ENCODE measurements around the gene PRKAR1B.

Gene PRKAR1B

GRCh38 chr7:572416-573268 is 154.4 kb downstream of the PRKAR1B start:
- Mint-ChIP-seq H3K9me3 (no peaks in the 10 kb centered on the region), H3K4me3 (no peak overlapping the region)

GRCh38 chr7:571718-572415 is 155.2 kb downstream of the PRKAR1B start:
- H3K27ac Mint-ChIP-seq, result no peak overlapping the region
- no peaks in the 10 kb centered on the region for H3K27me3 Mint-ChIP-seq
- H3K4me3 Mint-ChIP-seq, result no peak overlapping the region
- H3K4me1 Mint-ChIP-seq, result no peaks in the 10 kb centered on the region
- no peak for DNase-seq
- ATAC-seq, result no peak
- H3K9me3 Mint-ChIP-seq, result no peaks in the 10 kb centered on the region
- H3K36me3 Mint-ChIP-seq (ENCODE audit: low read depth), result peaks cover 26% of the 10 kb centered on the region

More at GRCh38 chr7:572416-573268, 154.4 kb downstream of the PRKAR1B start:
- Mint-ChIP-seq H3K27me3 (no peaks in the 10 kb centered on the region), H3K27ac (no peak overlapping the region), H3K36me3 (ENCODE audit: low read depth) (peaks cover 27% of the 10 kb centered on the region), H3K4me1 (no peaks in the 10 kb centered on the region)
- ATAC-seq, result no peak
- no peak for DNase-seq

- Mint-ChIP-seq H3K36me3 (ENCODE audit: low read depth) (peaks cover 20% of the 10 kb centered on the region), H3K27me3 (no peaks in the 10 kb centered on the region), H3K4me1 (no peaks in the 10 kb centered on the region), H3K27ac (no peak overlapping the region), H3K4me3 (no peak overlapping the region), H3K9me3 (no peaks in the 10 kb centered on the region)
- ATAC-seq (no peak), DNase-seq (no peak)
Observed at GRCh38 chr7:571096-571717, 155.9 kb downstream of the PRKAR1B start.

- Mint-ChIP-seq H3K4me1 (no peaks in the 10 kb centered on the region), H3K36me3 (ENCODE audit: low read depth) (peaks cover 15% of the 10 kb centered on the region), H3K4me3 (no peak overlapping the region), H3K9me3 (no peaks in the 10 kb centered on the region), H3K27me3 (no peaks in the 10 kb centered on the region), H3K27ac (no peak overlapping the region)
- ATAC-seq (no peak), DNase-seq (no peak)
Observed at GRCh38 chr7:570801-571070, 156.3 kb downstream of the PRKAR1B start.

DNA sequence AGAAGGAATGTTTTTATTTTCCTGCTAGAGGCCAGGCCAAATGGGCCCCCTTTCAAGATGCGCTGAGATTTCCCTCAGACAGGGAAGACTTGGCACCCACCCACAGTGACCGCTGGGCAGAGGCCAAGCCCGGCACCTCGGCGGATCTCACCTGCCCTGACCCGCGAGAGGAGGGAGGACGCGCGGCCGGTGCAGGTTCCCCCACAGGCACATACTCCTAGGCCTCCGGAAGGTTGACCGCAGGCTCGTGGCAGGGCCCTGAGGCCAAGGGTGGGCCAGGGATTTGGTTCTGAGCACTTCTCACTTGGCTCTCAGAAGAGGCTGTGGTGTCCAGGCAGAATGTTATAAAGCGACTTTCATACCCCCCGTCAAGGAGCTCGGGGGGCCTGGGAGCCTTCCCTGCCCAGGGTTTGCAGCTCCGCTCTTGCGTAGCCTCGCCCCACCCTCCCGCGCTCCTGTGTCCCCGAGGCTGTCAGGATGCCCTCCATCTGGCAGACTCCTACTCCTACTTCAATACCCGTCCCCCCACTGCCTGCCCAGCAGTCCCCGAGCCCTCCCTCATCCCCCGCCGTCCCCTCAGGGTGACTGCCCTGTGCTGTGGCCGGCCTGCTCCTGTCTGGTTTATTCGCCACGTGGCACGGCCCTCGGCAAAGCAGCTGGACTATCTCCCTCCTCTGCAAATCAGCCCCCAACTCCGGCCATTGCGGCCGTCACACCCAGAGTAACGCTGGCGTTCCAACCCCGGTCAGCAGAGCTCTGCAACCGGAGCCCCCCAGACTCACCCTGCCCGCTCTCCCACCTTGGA is 156.9 kb downstream of the PRKAR1B start:
- no peaks in the 10 kb centered on the region for H3K9me3 Mint-ChIP-seq
- H3K4me3 Mint-ChIP-seq, result no peak overlapping the region
- no peaks in the 10 kb centered on the region for H3K4me1 Mint-ChIP-seq
- ATAC-seq, result no peak
- H3K27me3 Mint-ChIP-seq, result no peaks in the 10 kb centered on the region
- DNase-seq, result no peak
- no peak overlapping the region for H3K27ac Mint-ChIP-seq
- H3K36me3 Mint-ChIP-seq (ENCODE audit: low read depth), result peaks cover 11% of the 10 kb centered on the region

DNA sequence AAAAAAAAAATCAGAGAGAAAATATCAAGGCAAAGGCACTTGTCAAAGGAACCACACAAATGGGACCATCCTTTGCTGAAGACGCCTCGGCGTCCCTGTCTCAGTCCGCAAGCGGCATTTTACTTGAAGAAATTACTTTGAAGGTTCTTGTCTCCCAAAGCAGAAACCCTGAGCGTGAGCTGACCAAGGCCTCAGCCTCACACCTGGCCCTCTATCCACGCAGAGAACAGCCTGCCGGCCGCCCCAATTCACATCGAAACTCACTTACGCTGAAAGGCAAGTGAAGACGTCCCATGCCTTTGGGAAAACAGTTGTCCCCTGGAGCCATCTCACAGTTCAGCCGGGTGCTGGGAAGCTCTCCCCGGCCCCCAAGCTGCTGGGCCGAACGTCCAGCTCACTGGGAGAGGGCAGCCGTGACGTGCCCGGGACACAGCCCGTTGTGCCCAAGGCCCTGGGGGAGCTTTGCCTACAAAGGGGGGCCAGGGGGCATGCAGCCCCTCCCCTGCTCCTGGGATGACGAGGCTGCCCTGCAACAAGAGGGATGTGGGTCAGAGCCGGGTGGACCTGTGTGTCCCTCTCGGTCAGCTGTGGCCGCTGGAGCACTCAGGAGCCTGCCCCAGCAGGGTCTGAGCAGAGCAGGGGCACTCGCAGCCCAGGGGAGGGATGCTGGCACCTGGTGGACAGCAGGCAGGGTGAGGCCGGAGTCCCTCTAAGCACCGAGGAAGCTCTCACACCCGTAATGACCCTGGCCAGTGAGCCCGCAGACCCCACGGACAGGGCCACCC is 157.8 kb downstream of the PRKAR1B start:
- no peaks in the 10 kb centered on the region for H3K4me1 Mint-ChIP-seq
- H3K27me3 Mint-ChIP-seq, result no peaks in the 10 kb centered on the region
- DNase-seq, result no peak
- H3K36me3 Mint-ChIP-seq (ENCODE audit: low read depth), result peaks cover 7% of the 10 kb centered on the region
- no peaks in the 10 kb centered on the region for H3K9me3 Mint-ChIP-seq
- ATAC-seq, result no peak
- no peak overlapping the region for H3K27ac Mint-ChIP-seq
- no peak overlapping the region for H3K4me3 Mint-ChIP-seq

DNA sequence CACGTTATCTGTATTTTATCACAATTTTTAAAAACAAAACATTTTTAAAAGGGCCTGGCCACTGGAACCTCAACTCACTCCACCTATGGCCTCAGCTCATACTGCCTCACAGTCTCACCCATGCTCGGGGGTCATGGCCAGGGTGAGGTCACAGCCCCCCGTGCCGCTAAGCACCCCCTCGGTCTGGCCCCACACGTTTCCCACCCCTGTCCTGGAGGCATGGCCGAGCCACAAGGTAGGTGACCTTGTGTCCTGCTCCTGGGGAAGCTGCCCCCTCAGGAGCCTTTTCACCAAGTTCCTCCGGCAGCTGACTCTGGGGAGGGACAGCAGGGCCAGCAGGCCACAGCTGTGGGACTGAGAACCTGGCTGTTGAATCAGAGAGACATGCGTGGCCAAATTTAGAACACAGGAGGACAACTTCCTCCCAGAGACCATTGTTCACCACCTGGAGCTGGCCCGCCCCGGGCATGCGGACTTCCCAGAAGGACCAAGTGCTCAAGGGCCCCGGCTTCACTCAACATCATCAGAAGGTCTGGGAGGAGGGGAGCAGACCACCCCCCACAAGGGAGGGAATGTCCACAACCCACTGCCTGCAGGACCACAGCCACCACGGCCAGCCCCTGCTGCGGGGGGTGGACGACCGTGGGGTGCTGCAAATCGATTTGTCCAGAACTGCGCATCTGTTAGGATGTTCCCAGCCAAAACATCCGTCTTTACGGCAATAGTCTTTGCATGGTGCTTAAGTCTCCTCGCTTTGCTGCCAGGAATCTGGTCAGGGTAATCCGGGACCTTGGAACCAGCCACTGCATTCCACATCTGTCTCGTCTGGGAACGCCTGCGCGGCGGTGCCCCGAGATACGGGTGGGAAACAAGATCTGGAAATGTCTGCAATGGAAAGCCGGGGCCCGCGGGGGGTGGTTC is 158.8 kb downstream of the PRKAR1B start:
- H3K4me1 Mint-ChIP-seq, result no peaks in the 10 kb centered on the region
- H3K4me3 Mint-ChIP-seq, result no peak overlapping the region
- ATAC-seq (no peak), DNase-seq (no peak)
- no peaks in the 10 kb centered on the region for H3K9me3 Mint-ChIP-seq
- H3K27me3 Mint-ChIP-seq, result no peaks in the 10 kb centered on the region
- H3K36me3 Mint-ChIP-seq (ENCODE audit: low read depth), result peaks cover 4% of the 10 kb centered on the region
- H3K27ac Mint-ChIP-seq, result no peak overlapping the region

DNA sequence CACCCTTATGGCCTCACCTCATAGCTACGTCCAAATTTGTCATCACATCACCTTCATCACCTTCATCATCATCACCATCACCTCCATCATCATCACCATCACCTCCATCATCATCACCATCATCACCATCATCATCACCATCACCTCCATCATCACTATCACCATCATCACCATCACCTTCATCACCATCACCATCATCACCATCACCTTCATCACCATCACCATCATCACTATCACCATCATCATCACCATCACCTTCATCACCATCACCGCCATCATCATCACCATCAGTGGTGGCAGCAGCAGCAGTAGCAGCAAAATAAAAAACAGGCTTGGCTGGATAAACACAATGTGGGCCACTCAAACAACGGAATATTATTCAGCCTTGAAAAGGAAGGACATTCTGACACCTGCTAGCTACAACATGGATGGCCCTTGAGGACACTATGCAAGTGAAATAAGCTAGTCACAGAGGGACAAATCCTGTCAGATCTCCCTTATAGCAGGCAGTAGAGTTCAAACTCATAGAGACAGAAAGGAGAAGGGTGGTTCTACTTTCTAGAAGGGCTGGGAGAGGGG is 159.7 kb downstream of the PRKAR1B start:
- Mint-ChIP-seq H3K36me3 (ENCODE audit: low read depth) (peaks cover 4% of the 10 kb centered on the region), H3K9me3 (no peaks in the 10 kb centered on the region), H3K27ac (no peak overlapping the region), H3K27me3 (no peaks in the 10 kb centered on the region), H3K4me3 (no peak overlapping the region), H3K4me1 (peaks cover 4% of the 10 kb centered on the region)
- ATAC-seq, result no peak
- DNase-seq, result no peak

DNA sequence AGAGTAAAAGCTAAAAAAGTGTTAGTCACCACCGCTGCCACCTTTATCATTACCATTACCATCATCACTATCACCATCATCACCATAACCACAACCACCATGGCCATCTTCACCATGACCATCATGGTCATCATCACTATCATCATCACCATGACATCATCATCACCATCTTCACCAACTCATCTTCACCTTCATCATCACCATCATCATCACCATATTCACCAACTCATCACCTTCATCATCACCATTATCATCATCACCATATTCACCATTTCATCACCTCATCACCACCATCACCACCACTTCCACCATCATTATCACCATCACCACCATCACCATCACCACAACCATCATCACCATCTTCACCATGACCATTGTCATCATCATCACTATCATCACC is 161.0 kb downstream of the PRKAR1B start:
- DNase-seq, result no peak
- Mint-ChIP-seq H3K4me1 (peaks cover 6% of the 10 kb centered on the region), H3K9me3 (no peaks in the 10 kb centered on the region), H3K36me3 (ENCODE audit: low read depth) (peaks cover 6% of the 10 kb centered on the region), H3K4me3 (no peak overlapping the region), H3K27ac (no peak overlapping the region), H3K27me3 (no peaks in the 10 kb centered on the region)
- ATAC-seq, result no peak

GRCh38 chr7:564176-564865 is 162.8 kb downstream of the PRKAR1B start:
- Mint-ChIP-seq H3K27me3 (no peaks in the 10 kb centered on the region), H3K27ac (no peak overlapping the region), H3K4me3 (no peak overlapping the region), H3K36me3 (ENCODE audit: low read depth) (peaks cover 11% of the 10 kb centered on the region), H3K9me3 (no peaks in the 10 kb centered on the region), H3K4me1 (peaks cover 6% of the 10 kb centered on the region)
- ATAC-seq (no peak), DNase-seq (no peak)

DNA sequence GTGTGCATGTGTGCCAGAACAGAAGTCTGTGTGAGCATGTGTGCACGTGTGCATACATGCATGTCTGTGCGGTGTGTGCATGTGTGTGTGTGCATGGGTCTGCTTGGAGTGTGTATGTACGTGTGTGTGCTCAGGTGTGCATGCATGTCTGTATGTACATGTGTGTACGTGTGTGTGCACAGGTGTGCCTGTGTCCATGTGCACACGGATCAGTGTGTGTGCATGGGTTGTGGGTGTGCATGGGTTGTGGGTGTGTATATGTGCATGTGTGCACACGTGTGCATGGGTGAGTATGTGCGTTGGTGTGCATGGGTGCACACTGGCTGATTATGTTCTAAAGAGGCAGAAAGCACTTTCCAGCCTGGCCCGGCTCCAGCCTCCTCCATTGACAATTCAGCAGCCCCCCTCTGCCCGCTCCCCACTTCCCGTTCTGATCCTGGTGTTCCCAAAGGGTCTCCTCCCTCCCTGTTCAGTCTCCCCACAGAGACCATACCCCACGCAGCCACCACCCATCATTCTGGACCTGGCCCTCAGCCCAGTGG is 163.4 kb downstream of the PRKAR1B start:
- H3K9me3 Mint-ChIP-seq, result no peaks in the 10 kb centered on the region
- no peak overlapping the region for H3K27ac Mint-ChIP-seq
- H3K4me3 Mint-ChIP-seq, result no peak overlapping the region
- H3K27me3 Mint-ChIP-seq, result no peaks in the 10 kb centered on the region
- ATAC-seq, result no peak
- DNase-seq, result no peak
- peaks cover 6% of the 10 kb centered on the region for H3K4me1 Mint-ChIP-seq
- peaks cover 11% of the 10 kb centered on the region for H3K36me3 Mint-ChIP-seq (ENCODE audit: low read depth)

GRCh38 chr7:562789-563628 is 164.1 kb downstream of the PRKAR1B start:
- peaks cover 6% of the 10 kb centered on the region for H3K4me1 Mint-ChIP-seq
- no peaks in the 10 kb centered on the region for H3K9me3 Mint-ChIP-seq
- no peak overlapping the region for H3K4me3 Mint-ChIP-seq
- no peaks in the 10 kb centered on the region for H3K27me3 Mint-ChIP-seq
- ATAC-seq (no peak), DNase-seq (no peak)
- H3K36me3 Mint-ChIP-seq (ENCODE audit: low read depth), result peaks cover 9% of the 10 kb centered on the region
- H3K27ac Mint-ChIP-seq, result no peak overlapping the region
